Adrenal gland (tissue), 5 donors: ENCODE data around the gene SNRNP27.

Experiments used
- CTCF ChIP-seq, 6 experiments: fragments of 450-650 bp in 4 of 6; fragments of 200-600 bp in 2 of 6; sonication (generic) in 1 of 6; IDR thresholded peaks; 1 replicate in 5 of 6; 2 replicates in 1 of 6; pipeline versions ENCODE4 v1.5.1 to v1.8.0; 2016 to 2021; ENCODE audit warnings: antibody characterized with exemption in 6 of 6, mild to moderate bottlenecking in 2 of 6, moderate library complexity in 1 of 6
- POLR2A ChIP-seq, 2 donors: fragments of 450-650 bp; IDR thresholded peaks; one replicate each; pipeline ENCODE4 v1.6.1; 2017; ENCODE audit warnings: antibody characterized with exemption in 2 of 2, mild to moderate bottlenecking in 2 of 2, moderate library complexity in 1 of 2
- donor health status: DM: no; HTN: no; CAD: no.

- no peak for TF ChIP-seq CTCF (IDR thresholded peaks at IDR 0.05)
- no peak for TF ChIP-seq POLR2A (IDR thresholded peaks at IDR 0.05)
Measured at GRCh38 chr2:69934614-69934908, 40.8 kb downstream of the SNRNP27 start.
